Measurements from ENCODE around the gene SLAMF9.
A peak's percentile ranks its signal among the peaks of the same experiment; 100 is the strongest.

Gene SLAMF9

DNA sequence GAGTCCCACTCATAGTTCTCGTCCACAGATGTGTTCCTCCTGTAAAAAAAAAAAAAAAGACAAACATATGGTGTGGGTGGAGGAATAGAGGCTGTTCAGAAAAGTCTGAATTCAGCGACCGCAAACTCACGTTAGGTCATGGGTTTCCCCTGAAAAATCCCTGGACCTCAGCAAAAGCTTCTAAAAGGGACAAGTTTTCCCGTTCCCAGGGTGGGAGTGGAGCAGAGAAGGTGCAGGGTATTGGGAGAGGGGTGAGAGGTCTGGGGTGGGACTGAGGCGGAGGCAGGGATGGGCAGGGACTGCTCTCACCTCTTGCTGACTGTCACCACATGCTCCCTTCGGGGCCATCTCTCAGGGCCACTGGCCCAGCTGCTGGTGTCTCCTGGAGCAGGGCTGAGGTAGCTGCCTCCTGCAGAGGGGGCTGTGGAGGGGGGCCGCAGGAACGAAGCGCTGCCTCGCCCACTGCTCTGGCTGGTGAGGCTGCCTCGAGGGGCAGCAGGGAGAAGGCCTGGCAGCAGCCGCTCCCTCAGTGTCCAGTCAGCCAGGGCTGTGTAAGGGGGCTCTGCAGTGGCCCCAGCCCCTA is 26.1 kb downstream of the SLAMF9 start:
- TF ChIP-seq EZH2phosphoT487 (conservative IDR thresholded peaks at IDR 0.05; ENCODE audit: low read length), result no peak
- TF ChIP-seq, protein P1, sequence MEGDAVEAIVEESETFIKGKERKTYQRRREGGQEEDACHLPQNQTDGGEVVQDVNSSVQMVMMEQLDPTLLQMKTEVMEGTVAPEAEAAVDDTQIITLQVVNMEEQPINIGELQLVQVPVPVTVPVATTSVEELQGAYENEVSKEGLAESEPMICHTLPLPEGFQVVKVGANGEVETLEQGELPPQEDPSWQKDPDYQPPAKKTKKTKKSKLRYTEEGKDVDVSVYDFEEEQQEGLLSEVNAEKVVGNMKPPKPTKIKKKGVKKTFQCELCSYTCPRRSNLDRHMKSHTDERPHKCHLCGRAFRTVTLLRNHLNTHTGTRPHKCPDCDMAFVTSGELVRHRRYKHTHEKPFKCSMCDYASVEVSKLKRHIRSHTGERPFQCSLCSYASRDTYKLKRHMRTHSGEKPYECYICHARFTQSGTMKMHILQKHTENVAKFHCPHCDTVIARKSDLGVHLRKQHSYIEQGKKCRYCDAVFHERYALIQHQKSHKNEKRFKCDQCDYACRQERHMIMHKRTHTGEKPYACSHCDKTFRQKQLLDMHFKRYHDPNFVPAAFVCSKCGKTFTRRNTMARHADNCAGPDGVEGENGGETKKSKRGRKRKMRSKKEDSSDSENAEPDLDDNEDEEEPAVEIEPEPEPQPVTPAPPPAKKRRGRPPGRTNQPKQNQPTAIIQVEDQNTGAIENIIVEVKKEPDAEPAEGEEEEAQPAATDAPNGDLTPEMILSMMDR (IDR thresholded peaks at IDR 0.05; ENCODE audit: insufficient read depth, low read length, poor library complexity, severe bottlenecking), result no peak
- H3K27ac ChIP-seq (ENCODE audit: low read depth, low read length), result no peak overlapping the region

DNA sequence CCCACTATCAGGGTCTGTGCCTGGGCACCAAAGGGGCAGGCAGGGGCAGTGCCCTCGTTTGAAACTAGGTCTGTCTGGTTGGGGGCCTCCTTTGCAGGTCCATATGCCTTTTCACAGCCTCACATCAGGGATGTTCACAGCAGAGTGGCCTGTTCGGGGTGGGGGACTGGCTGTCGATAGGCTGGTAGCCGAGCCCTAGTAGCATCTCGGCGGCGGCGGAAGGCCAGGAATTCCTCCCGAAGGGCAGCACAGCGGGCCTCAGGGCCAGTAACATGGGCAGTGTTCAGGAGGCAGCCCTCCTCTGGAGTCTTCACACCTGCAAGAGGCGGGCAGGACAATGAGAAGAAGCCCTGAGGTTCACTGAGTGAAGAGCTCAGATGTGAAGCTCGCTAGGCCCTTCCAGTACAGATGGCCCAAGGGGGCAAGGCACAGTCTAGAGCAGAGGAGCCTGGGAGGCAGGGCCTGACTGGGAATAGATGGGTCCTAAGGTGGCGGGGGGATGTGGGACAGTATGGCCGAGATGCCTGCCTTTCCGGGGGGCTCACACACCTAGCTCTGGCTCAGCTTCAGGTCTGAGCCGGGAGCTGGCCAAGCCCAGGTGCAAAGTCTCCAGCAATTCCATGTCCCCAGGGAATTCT is 26.7 kb downstream of the SLAMF9 start:
- H3K4me3 ChIP-seq (ENCODE audit: insufficient read depth, low read length, poor library complexity, severe bottlenecking), result no peak overlapping the region
- H3K36me3 ChIP-seq (ENCODE audit: low read length), result no peaks in the 10 kb centered on the region
- no peaks in the 10 kb centered on the region for H3K27me3 ChIP-seq (ENCODE audit: low read length)
- no peak overlapping the region for H3K4me2 ChIP-seq (ENCODE audit: low read depth, low read length, poor library complexity, severe bottlenecking)
- no peak for TF ChIP-seq EZH2phosphoT487 (conservative IDR thresholded peaks at IDR 0.05; ENCODE audit: low read length)
- TF ChIP-seq, protein P1 (IDR thresholded peaks at IDR 0.05; ENCODE audit: insufficient read depth, low read length, poor library complexity, severe bottlenecking), result no peak
- H3K27ac ChIP-seq (ENCODE audit: low read depth, low read length), result no peak overlapping the region
- no peak overlapping the region for H2AFZ ChIP-seq (ENCODE audit: low read depth, low read length, severe bottlenecking)
- no peaks in the 10 kb centered on the region for H3K9me3 ChIP-seq (ENCODE audit: insufficient read depth, low read length)
- H3K9me2 ChIP-seq (replicated peaks; ENCODE audit: insufficient read depth, low read length), result no peaks in the 10 kb centered on the region
- peaks cover 7% of the 10 kb centered on the region for H3F3A ChIP-seq (ENCODE audit: insufficient read depth)
- peaks cover 29% of the 10 kb centered on the region for H3K79me2 ChIP-seq (ENCODE audit: insufficient read depth, low read length)
- H3K9ac ChIP-seq (ENCODE audit: low read length), result no peak overlapping the region
- H4K20me1 ChIP-seq (ENCODE audit: low read depth, low read length), result peaks cover 3% of the 10 kb centered on the region; the same call in 1 of the 2 replicates

More for the DNA sequence above, 26.1 kb downstream of the SLAMF9 start:
- H3K9me2 ChIP-seq (replicated peaks; ENCODE audit: insufficient read depth, low read length), result no peaks in the 10 kb centered on the region
- H3K79me2 ChIP-seq (ENCODE audit: insufficient read depth, low read length), result peaks cover 23% of the 10 kb centered on the region
- H3K9ac ChIP-seq (ENCODE audit: low read length), result no peak overlapping the region
- no peaks in the 10 kb centered on the region; the same call in 1 of the 2 replicates for H4K20me1 ChIP-seq (ENCODE audit: low read depth, low read length)
- H3F3A ChIP-seq (ENCODE audit: insufficient read depth), result peaks cover 5% of the 10 kb centered on the region; the same call in 1 of the 2 replicates
- H3K4me3 ChIP-seq (ENCODE audit: insufficient read depth, low read length, poor library complexity, severe bottlenecking), result no peak overlapping the region
- H3K36me3 ChIP-seq (ENCODE audit: low read length), result no peaks in the 10 kb centered on the region
- H3K9me3 ChIP-seq (ENCODE audit: insufficient read depth, low read length), result no peaks in the 10 kb centered on the region
- no peak overlapping the region for H3K4me2 ChIP-seq (ENCODE audit: low read depth, low read length, poor library complexity, severe bottlenecking)
- no peaks in the 10 kb centered on the region for H3K27me3 ChIP-seq (ENCODE audit: low read length)
- no peak overlapping the region for H2AFZ ChIP-seq (ENCODE audit: low read depth, low read length, severe bottlenecking)

DNA sequence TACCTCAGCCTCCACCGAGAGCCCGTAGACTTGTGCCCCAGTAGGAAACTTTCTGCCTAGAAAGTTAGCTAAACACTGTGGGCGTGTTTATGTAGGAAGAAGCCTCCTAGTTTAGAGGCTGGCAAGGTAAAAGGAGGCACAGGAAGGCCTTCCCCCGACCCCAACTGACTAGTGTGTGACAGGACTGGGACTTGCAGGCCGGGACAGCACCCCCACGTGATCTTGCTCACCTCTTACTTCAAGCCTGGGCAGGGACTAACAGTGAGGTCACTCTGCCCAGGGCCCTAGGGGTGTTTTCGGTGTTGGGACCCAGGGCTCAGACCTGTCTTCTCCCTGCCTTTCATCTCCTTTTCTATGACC is 28.3 kb downstream of the SLAMF9 start:
- Histone ChIP-seq H3K27me3 (ENCODE audit: low read length) (no peaks in the 10 kb centered on the region), H3K27ac (ENCODE audit: low read depth, low read length) (no peak overlapping the region), H3F3A (ENCODE audit: insufficient read depth) (peaks cover 17% of the 10 kb centered on the region), H3K9ac (ENCODE audit: low read length) (peak overlapping the region; percentile 85), H2AFZ (ENCODE audit: low read depth, low read length, severe bottlenecking) (peak overlapping the region; percentile 73), H3K4me2 (ENCODE audit: low read depth, low read length, poor library complexity, severe bottlenecking) (peak overlapping the region; percentile 61), H4K20me1 (ENCODE audit: low read depth, low read length) (peaks cover 4% of the 10 kb centered on the region; the same call in 1 of the 2 replicates), H3K9me2 (replicated peaks; ENCODE audit: insufficient read depth, low read length) (no peaks in the 10 kb centered on the region), H3K9me3 (ENCODE audit: insufficient read depth, low read length) (no peaks in the 10 kb centered on the region), H3K4me3 (ENCODE audit: insufficient read depth, low read length, poor library complexity, severe bottlenecking) (peak overlapping the region; percentile 84), H3K79me2 (ENCODE audit: insufficient read depth, low read length) (peaks cover 45% of the 10 kb centered on the region), H3K36me3 (ENCODE audit: low read length) (0 out of 2 replicates have a peak, but pooled peaks cover 4% of the 10 kb centered on the region)
- TF ChIP-seq EZH2phosphoT487 (conservative IDR thresholded peaks at IDR 0.05; ENCODE audit: low read length), result no peak
- TF ChIP-seq, protein P1 (IDR thresholded peaks at IDR 0.05; ENCODE audit: insufficient read depth, low read length, poor library complexity, severe bottlenecking), result no peak

Data from SU-DHL-6 (cell line).